H1 (cell line): ENCODE data around the gene SLC2A14. TPM values are rescaled to one million over a fixed set of nuclear protein-coding genes. Genes with fewer than 3 reads are reported as not detected.
A peak's percentile ranks its signal among the peaks of the same experiment; 100 is the strongest.

Experiments
- CTCF ChIA-PET: fragments of 300-600 bp; sonication (Branson Sonifier 250); formaldehyde crosslinking; loops from one replicate; lab custom pipeline; 2021; ENCODE audit not compliant: partially characterized antibody; lab: Charles Lee
- POLR2A ChIA-PET: fragments of 300-600 bp; sonication (Branson Sonifier 250); formaldehyde crosslinking; loops from one replicate; lab custom pipeline; 2021; ENCODE audit warnings: inconsistent platforms; ENCODE audit not compliant: partially characterized antibody; lab: Charles Lee
- DNase-seq, 2 experiments: peaks; one replicate each; pipeline versions ENCODE4 v3.0.0 to v3.0.0-alpha.2; 2010 to 2022; ENCODE audit warnings: low spot score in 2 of 2, low read depth in 1 of 2, mixed read lengths in 1 of 2
- FAIRE-seq: peaks from 2 replicates; lab custom pipeline; 2011; peaks lifted over from hg19 to GRCh38; lab: Jason Lieb, UNC
- H2AFZ ChIP-seq: 2 replicates; pipeline ENCODE4 v1.8.1; 2012; ENCODE audit warnings: low read length, inconsistent platforms
- H2AK5ac ChIP-seq: 2 replicates; pipeline ENCODE4 v1.6.1; 2013; ENCODE audit warnings: low read depth, low read length
- H2BK120ac ChIP-seq: replicated peaks from 2 replicates; pipeline ENCODE3; 2013; ENCODE audit warnings: low read depth, low read length, inconsistent platforms
- H2BK12ac ChIP-seq: 2 replicates; pipeline ENCODE4 v1.6.1; 2013; ENCODE audit warnings: low read depth, low read length
- H2BK15ac ChIP-seq: 2 replicates; pipeline ENCODE4 v1.6.1; 2013; ENCODE audit warnings: low read length
- H2BK20ac ChIP-seq: 2 replicates; pipeline ENCODE4 v1.6.1; 2013; ENCODE audit warnings: low read length
- H2BK5ac ChIP-seq: 2 replicates; pipeline ENCODE4 v1.6.1; 2013; ENCODE audit warnings: low read depth, low read length
- H3K14ac ChIP-seq: 2 replicates; pipeline ENCODE4 v1.6.1; 2013; ENCODE audit warnings: inconsistent platforms; ENCODE audit not compliant: insufficient read length
- H3K18ac ChIP-seq: 2 replicates; pipeline ENCODE4 v1.6.1; 2013; ENCODE audit warnings: low read length; ENCODE audit errors: extremely low read depth
- H3K23ac ChIP-seq: 2 replicates; pipeline ENCODE4 v1.6.1; 2013; ENCODE audit warnings: inconsistent platforms; ENCODE audit not compliant: insufficient read length
- H3K23me2 ChIP-seq: 2 replicates; pipeline ENCODE4 v1.6.1; 2013; ENCODE audit warnings: low read depth, low read length
- H3K27ac ChIP-seq: 2 replicates; pipeline ENCODE4 v1.6.1; 2011; ENCODE audit warnings: low read depth, low read length, inconsistent platforms
- H3K27me3 ChIP-seq, 4 experiments: replicated peaks in 1 of 4; 1 replicate in 1 of 4; 2 replicates in 3 of 4; pipeline versions ENCODE4 v1.6.1 to v1.8.1; 2011 to 2013; ENCODE audit warnings: low read length in 3 of 4, mild to moderate bottlenecking in 3 of 4, inconsistent platforms in 2 of 4, mixed read lengths in 2 of 4, moderate library complexity in 1 of 4; ENCODE audit not compliant: control insufficient read depth in 3 of 4, insufficient read depth in 3 of 4; ENCODE audit errors: extremely low read depth in 1 of 4
- H3K36me3 ChIP-seq, 4 experiments: 2 replicates each; pipeline versions ENCODE4 v1.6.1 to v1.8.1; 2011 to 2013; ENCODE audit warnings: mild to moderate bottlenecking in 4 of 4, low read length in 3 of 4, moderate library complexity in 2 of 4, control low read depth in 1 of 4, inconsistent platforms in 1 of 4; ENCODE audit not compliant: insufficient read depth in 4 of 4, control insufficient read depth in 2 of 4
- H3K4ac ChIP-seq: replicated peaks from 2 replicates; pipeline ENCODE3; 2013; ENCODE audit warnings: low read length, low read depth, mixed read lengths, inconsistent platforms; ENCODE audit not compliant: insufficient read length
- H3K4me1 ChIP-seq, 4 experiments: replicated peaks in 1 of 4; 1 replicate in 1 of 4; 2 replicates in 3 of 4; pipeline versions ENCODE4 v1.6.1 to v1.8.1; 2011 to 2013; ENCODE audit warnings: low read length in 3 of 4, inconsistent platforms in 2 of 4, mixed read lengths in 1 of 4; ENCODE audit not compliant: insufficient read depth in 4 of 4, control insufficient read depth in 3 of 4
- H3K4me2 ChIP-seq, 2 experiments: 2 replicates each; pipeline versions ENCODE4 v1.6.1 to v1.8.1; 2011 to 2013; ENCODE audit warnings: low read depth in 2 of 2, low read length in 2 of 2, control low read depth in 1 of 2, inconsistent platforms in 1 of 2, mild to moderate bottlenecking in 1 of 2; ENCODE audit not compliant: insufficient read depth in 1 of 2
- H3K4me3 ChIP-seq, 4 experiments: fragments of 200-600, 300-600 bp in 1 of 4; sonication (generic), shearing (Covaris generic), sonication (Bioruptor Twin) in 1 of 4; 2 replicates each; pipeline versions ENCODE4 v1.5.1 to v1.8.1; 2011 to 2016; ENCODE audit warnings: low read length in 4 of 4, low read depth in 3 of 4, control low read depth in 2 of 4, inconsistent platforms in 2 of 4, mild to moderate bottlenecking in 2 of 4, mixed read lengths in 1 of 4, moderate library complexity in 1 of 4; ENCODE audit not compliant: insufficient read depth in 2 of 4; ENCODE audit errors: extremely low read depth in 1 of 4
- H3K56ac ChIP-seq: replicated peaks from 2 replicates; pipeline ENCODE3; 2013; ENCODE audit warnings: low read depth, mild to moderate bottlenecking, mixed read lengths, low read length, inconsistent platforms; ENCODE audit not compliant: insufficient read length
- H3K79me1 ChIP-seq: 2 replicates; pipeline ENCODE4 v1.6.1; 2013; ENCODE audit warnings: low read depth, low read length, control low read depth
- H3K79me2 ChIP-seq, 2 experiments: 2 replicates each; pipeline versions ENCODE4 v1.6.1 to v1.8.1; 2012 to 2013; ENCODE audit warnings: low read length in 2 of 2, mild to moderate bottlenecking in 2 of 2, inconsistent platforms in 1 of 2; ENCODE audit not compliant: insufficient read depth in 2 of 2, control insufficient read depth in 1 of 2
- H3K9ac ChIP-seq, 4 experiments: replicated peaks in 1 of 4; 1 replicate in 1 of 4; 2 replicates in 3 of 4; pipeline versions ENCODE4 v1.6.1 to v1.8.1; 2011 to 2013; ENCODE audit warnings: low read depth in 3 of 4, low read length in 3 of 4, control low read depth in 2 of 4, mild to moderate bottlenecking in 2 of 4, moderate library complexity in 2 of 4, inconsistent platforms in 1 of 4; ENCODE audit errors: extremely low read depth in 1 of 4
- H3K9me3 ChIP-seq, 2 experiments: 2 replicates each; pipeline versions ENCODE4 v1.6.1 to v1.8.1; 2012 to 2013; ENCODE audit warnings: mild to moderate bottlenecking in 2 of 2, moderate library complexity in 2 of 2, control low read depth in 1 of 2, inconsistent platforms in 1 of 2, low read depth in 1 of 2, low read length in 1 of 2, mixed read lengths in 1 of 2; ENCODE audit not compliant: insufficient read depth in 2 of 2
- H4K20me1 ChIP-seq, 2 experiments: replicated peaks in 1 of 2; 2 replicates each; pipeline versions ENCODE3 to v1.8.1; 2011 to 2013; ENCODE audit warnings: inconsistent platforms in 2 of 2, low read length in 2 of 2, mild to moderate bottlenecking in 1 of 2; ENCODE audit not compliant: insufficient read depth in 2 of 2, control insufficient read depth in 1 of 2
- H4K5ac ChIP-seq: 2 replicates; pipeline ENCODE4 v1.6.1; 2013; ENCODE audit warnings: low read length, low read depth, mixed read lengths, inconsistent platforms; ENCODE audit not compliant: insufficient read length
- H4K8ac ChIP-seq: 2 replicates; pipeline ENCODE4 v1.8.0; 2013; ENCODE audit warnings: mild to moderate bottlenecking, moderate library complexity, low read length, inconsistent platforms; ENCODE audit not compliant: insufficient read depth; ENCODE audit errors: extremely low read depth
- H4K91ac ChIP-seq: replicated peaks from 2 replicates; pipeline ENCODE3; 2013; ENCODE audit warnings: low read length, mixed read lengths, inconsistent platforms; ENCODE audit not compliant: insufficient read length
- JUN ChIP-seq: IDR thresholded peaks from 2 replicates; pipeline ENCODE4 v1.6.1; 2011; ENCODE audit warnings: low read depth, mild to moderate bottlenecking, improper control_type of control experiment, low read length
- MAFK ChIP-seq: IDR thresholded peaks from 2 replicates; pipeline ENCODE4 v1.6.1; 2012; ENCODE audit warnings: low read depth, mild to moderate bottlenecking, improper control_type of control experiment, low read length
- WGBS, 2 experiments: shearing (Covaris generic) in 1 of 2; methylation state at CpG; one replicate each; pipeline versions ENCODE4 v1.1.6 to v1.1.7; 2013 to 2015; ENCODE audit warnings: low lambda C conversion rate in 2 of 2, mixed read lengths in 2 of 2, inconsistent platforms in 1 of 2, low coverage in 1 of 2, missing lambda C conversion rate in 1 of 2; ENCODE audit not compliant: insufficient replicate concordance in 2 of 2, insufficient coverage in 1 of 2, insufficient read length in 1 of 2; ENCODE audit errors: extremely low coverage in 1 of 2, missing lambda C conversion rate in 1 of 2; 5-methylcytosine and 5-hydroxymethylcytosine counted together
- polyA plus RNA-seq, 7 experiments: library from polyadenylated mRNA; depleted of rRNA in 3 of 7; stranded (reverse) in 5 of 7; unstranded in 2 of 7; fragments of >200 nt in 5 of 7; fragments of 200-250 nt in 2 of 7; gene quantifications; 1 replicate in 5 of 7; 2 replicates in 1 of 7; 4 replicates in 1 of 7; pipeline versions ENCODE4 v1.2.1 to v1.2.3, GENCODE V29; 2011 to 2013; ENCODE audit warnings: missing spikeins in 2 of 7, mixed read lengths in 2 of 7
- small RNA-seq: library from polyadenylated mRNA; stranded (forward); fragments of <200 nt; extraction: miRNeasy Mini kit (QIAGEN cat#:217004); gene quantifications from one replicate; pipeline ENCODE3, GENCODE V24; 2013; ENCODE audit not compliant: insufficient read depth
- total RNA-seq: library from RNA; stranded (reverse); fragmentation: NEBNext Ultra II Directional; extraction: Animal tissue kit (Norgen Biotek cat#: 25700); gene quantifications from 2 replicates; pipeline ENCODE4 v1.2.1, GENCODE V29; 2021

Gene SLC2A14
- total and polyA plus RNA-seq, 2 of the 8 experiments (the other 6 are each of a cell fraction or from before 2014, with no cell fraction given) = 11.1 to 19.3 TPM

GRCh38 chr12:7769999-7770398 is 102.7 kb downstream of the SLC2A14 start:
- no peaks in the 10 kb centered on the region for H3K4me1 ChIP-seq
- no peak overlapping the region for H4K5ac ChIP-seq
- H2BK20ac ChIP-seq = no peak overlapping the region
- no peak overlapping the region for H2BK12ac ChIP-seq
- H3K18ac ChIP-seq = no peak overlapping the region
- no peak overlapping the region for H3K4me2 ChIP-seq
- H2AFZ ChIP-seq = no peak overlapping the region
- H3K9me3 ChIP-seq = no peaks in the 10 kb centered on the region
- ChIA-PET CTCF (no interaction called here), POLR2A (interaction anchor here (0.6 to 1.0 kb wide), 2 partner anchors 21 to 30 kb away, joined by 4 to 5 read pairs; no protein-coding TSS in a partner anchor)
- H3K9ac ChIP-seq = no peak overlapping the region; a peak in 1 of 7 replicates
- no peak overlapping the region for H2BK120ac ChIP-seq
- H2BK15ac ChIP-seq = no peak overlapping the region
- H3K79me1 ChIP-seq = no peaks in the 10 kb centered on the region
- no peak overlapping the region for H4K8ac ChIP-seq
- no peaks in the 10 kb centered on the region for H3K27me3 ChIP-seq
- no peaks in the 10 kb centered on the region for H3K79me2 ChIP-seq
- no peak overlapping the region for H3K4me3 ChIP-seq
- H3K4ac ChIP-seq = no peak overlapping the region
- H3K27ac ChIP-seq = no peak overlapping the region
- 87% methylated on average over 3 of the region's 3 CpGs; no CpG with 5 or more reads in 1 of the 2 experiments for WGBS, 2 experiments
- no peak overlapping the region for H3K23ac ChIP-seq
- no peak overlapping the region for H4K91ac ChIP-seq
- no peak for FAIRE-seq
- H3K56ac ChIP-seq = no peak overlapping the region
- TF ChIP-seq JUN = no peak
- TF ChIP-seq MAFK = peak; percentile 20; the same call in 1 of the 2 replicates
- TF ChIP-seq, all 59 proteins: peak for 1
- no peak for DNase-seq
- H4K20me1 ChIP-seq = no peaks in the 10 kb centered on the region
- no peaks in the 10 kb centered on the region for H3K36me3 ChIP-seq
- no peak overlapping the region for H3K14ac ChIP-seq
- no peak overlapping the region for H2BK5ac ChIP-seq
- no peaks in the 10 kb centered on the region for H3K23me2 ChIP-seq
- no peak overlapping the region for H2AK5ac ChIP-seq

Small RNA genes lying within 50 kb of the gene (small RNA-seq; reads per million reads assigned to genes)
- gene RF00019 = not detected

Other genes starting within 250 kb of the SLC2A14 start
- gene APOBEC1, start 207.0 kb downstream of the SLC2A14 start, total RNA-seq = not detected in 2 replicates
- not detected in 2 replicates for gene APOBEC1, start 207.0 kb downstream of the SLC2A14 start, polyA plus RNA-seq (2011; rRNA removed)
- gene GDF3, start 177.1 kb downstream of the SLC2A14 start, total RNA-seq = 12.6 and 16.8 TPM in 2 replicates
- gene GDF3, start 177.1 kb downstream of the SLC2A14 start, polyA plus RNA-seq (2011; rRNA removed) = 4.1 and 4.3 TPM in 2 replicates
- 1.2 and 1.6 TPM in 2 replicates for gene DPPA3, start 161.5 kb downstream of the SLC2A14 start, total RNA-seq
- gene DPPA3, start 161.5 kb downstream of the SLC2A14 start, polyA plus RNA-seq (2011; rRNA removed) = 0.11 and 0.30 TPM in 2 replicates
- 0.76 TPM in 1 of 2 replicates, not detected in the other for gene CLEC4C, start 125.5 kb downstream of the SLC2A14 start, total RNA-seq
- gene CLEC4C, start 125.5 kb downstream of the SLC2A14 start, polyA plus RNA-seq (2011; rRNA removed) = 0.13 TPM in 1 of 2 replicates, not detected in the other
- gene NANOGNB, start 107.7 kb downstream of the SLC2A14 start, total RNA-seq = not detected in 2 replicates
- not detected in 2 replicates for gene NANOGNB, start 107.7 kb downstream of the SLC2A14 start, polyA plus RNA-seq (2011; rRNA removed)
- gene NANOG, start 83.5 kb downstream of the SLC2A14 start, total RNA-seq = 229 and 231 TPM in 2 replicates
- 31.1 and 53.7 TPM in 2 replicates for gene NANOG, start 83.5 kb downstream of the SLC2A14 start, polyA plus RNA-seq (2011; rRNA removed)
- 664 and 688 TPM in 2 replicates for gene SLC2A3, start 63.3 kb upstream of the SLC2A14 start, total RNA-seq
- gene SLC2A3, start 63.3 kb upstream of the SLC2A14 start, polyA plus RNA-seq (2011; rRNA removed) = 323 and 417 TPM in 2 replicates
- 8.2 and 9.3 TPM in 2 replicates for gene FOXJ2, start 159.8 kb upstream of the SLC2A14 start, total RNA-seq
- 4.2 and 6.2 TPM in 2 replicates for gene FOXJ2, start 159.8 kb upstream of the SLC2A14 start, polyA plus RNA-seq (2011; rRNA removed)
- gene C3AR1, start 193.4 kb upstream of the SLC2A14 start, total RNA-seq = not detected in 2 replicates
- gene C3AR1, start 193.4 kb upstream of the SLC2A14 start, polyA plus RNA-seq (2011; rRNA removed) = not detected in 2 replicates
- gene NECAP1, start 209.4 kb upstream of the SLC2A14 start, total RNA-seq = 22.1 and 23.4 TPM in 2 replicates
- gene NECAP1, start 209.4 kb upstream of the SLC2A14 start, polyA plus RNA-seq (2011; rRNA removed) = 17.3 and 18.6 TPM in 2 replicates